H9 (cell line): ENCODE data around the gene TOR1B. TPM values are rescaled to one million over a fixed set of nuclear protein-coding genes. Genes with fewer than 3 reads are reported as not detected.

Experiments used
- DNase-seq: peaks from one replicate; pipeline ENCODE4 v3.0.0-alpha.2; 2017
- H2AFZ ChIP-seq: one replicate; pipeline ENCODE4 v1.6.1; 2013; ENCODE audit warnings: mild to moderate bottlenecking, low read length, control low read depth, moderate library complexity
- H2AK5ac ChIP-seq: 2 replicates; pipeline ENCODE4 v1.6.1; 2013; ENCODE audit warnings: low read length, control low read depth, mixed read lengths; ENCODE audit not compliant: insufficient read length
- H2BK120ac ChIP-seq: one replicate; pipeline ENCODE4 v1.6.1; 2013; ENCODE audit warnings: low read depth, mild to moderate bottlenecking, low read length, control low read depth, inconsistent platforms; ENCODE audit not compliant: poor library complexity, severe bottlenecking
- H2BK12ac ChIP-seq: 2 replicates; pipeline ENCODE4 v1.6.1; 2013; ENCODE audit warnings: low read length, control low read depth, mixed read lengths, low read depth; ENCODE audit not compliant: insufficient read length
- H2BK15ac ChIP-seq: 2 replicates; pipeline ENCODE4 v1.6.1; 2013; ENCODE audit warnings: low read depth, low read length, control low read depth
- H2BK20ac ChIP-seq: one replicate; pipeline ENCODE4 v1.6.1; 2013; ENCODE audit warnings: low read depth, mild to moderate bottlenecking, low read length, control low read depth, inconsistent platforms; ENCODE audit not compliant: poor library complexity, severe bottlenecking
- H2BK5ac ChIP-seq: 2 replicates; pipeline ENCODE4 v1.6.1; 2013; ENCODE audit warnings: low read length, control low read depth, mixed read lengths; ENCODE audit not compliant: insufficient read length
- H3K14ac ChIP-seq: 2 replicates; pipeline ENCODE4 v1.6.1; 2013; ENCODE audit warnings: low read length, control low read depth; ENCODE audit not compliant: insufficient read depth
- H3K18ac ChIP-seq: 2 replicates; pipeline ENCODE4 v1.6.1; 2013; ENCODE audit warnings: low read depth, mild to moderate bottlenecking, mixed read lengths, low read length, control low read depth; ENCODE audit not compliant: insufficient read length
- H3K23ac ChIP-seq: 2 replicates; pipeline ENCODE4 v1.6.1; 2013; ENCODE audit warnings: low read length, control low read depth, mixed read lengths, low read depth; ENCODE audit not compliant: insufficient read length
- H3K23me2 ChIP-seq: 2 replicates; pipeline ENCODE4 v1.6.1; 2013; ENCODE audit warnings: low read depth, mild to moderate bottlenecking, mixed read lengths, low read length, control low read depth; ENCODE audit not compliant: insufficient read length, poor library complexity, severe bottlenecking
- H3K27ac ChIP-seq: 2 replicates; pipeline ENCODE4 v1.5.1; 2013; ENCODE audit warnings: low read length, control low read depth, mixed read lengths, low read depth; ENCODE audit not compliant: insufficient read length
- H3K27me3 ChIP-seq: 2 replicates; pipeline ENCODE4 v1.6.1; 2013; ENCODE audit warnings: low read length, control low read depth, inconsistent platforms; ENCODE audit not compliant: insufficient read depth
- H3K4ac ChIP-seq: 2 replicates; pipeline ENCODE4 v1.6.1; 2013; ENCODE audit warnings: low read depth, mild to moderate bottlenecking, control low read depth, inconsistent platforms, low read length, moderate library complexity
- H3K4me1 ChIP-seq: 2 replicates; pipeline ENCODE4 v1.6.1; 2013; ENCODE audit warnings: low read length, control low read depth, inconsistent platforms; ENCODE audit not compliant: insufficient read depth
- H3K4me2 ChIP-seq: 2 replicates; pipeline ENCODE4 v1.6.1; 2013; ENCODE audit warnings: low read length, control low read depth, mixed read lengths; ENCODE audit not compliant: insufficient read length, insufficient read depth
- H3K56ac ChIP-seq: 2 replicates; pipeline ENCODE4 v1.6.1; 2013; ENCODE audit warnings: low read depth, mild to moderate bottlenecking, mixed read lengths, low read length, control low read depth; ENCODE audit not compliant: insufficient read length
- H3K79me1 ChIP-seq: 2 replicates; pipeline ENCODE4 v1.6.1; 2013; ENCODE audit warnings: low read depth, mild to moderate bottlenecking, moderate library complexity, low read length, control low read depth, inconsistent platforms; ENCODE audit not compliant: insufficient read depth, poor library complexity, severe bottlenecking
- H3K79me2 ChIP-seq: 2 replicates; pipeline ENCODE4 v1.6.1; 2013; ENCODE audit warnings: low read length, control low read depth, inconsistent platforms; ENCODE audit not compliant: insufficient read depth
- H3K9ac ChIP-seq: 2 replicates; pipeline ENCODE4 v1.6.1; 2013; ENCODE audit warnings: low read length, control low read depth, mixed read lengths; ENCODE audit not compliant: insufficient read length; ENCODE audit errors: extremely low read depth
- H3K9me3 ChIP-seq: one replicate; pipeline ENCODE4 v1.6.1; 2013; ENCODE audit warnings: low read depth, low read length, inconsistent platforms; ENCODE audit not compliant: control insufficient read depth
- H3T11ph ChIP-seq: one replicate; pipeline ENCODE4 v1.6.1; 2013; ENCODE audit warnings: mild to moderate bottlenecking, low read length, control low read depth, inconsistent platforms
- H4K20me1 ChIP-seq: one replicate; pipeline ENCODE4 v1.6.1; 2013; ENCODE audit not compliant: control insufficient read depth, insufficient read length, insufficient read depth
- H4K5ac ChIP-seq: 2 replicates; pipeline ENCODE4 v1.6.1; 2013; ENCODE audit warnings: low read depth, mild to moderate bottlenecking, mixed read lengths, low read length, control low read depth; ENCODE audit not compliant: insufficient read length
- H4K8ac ChIP-seq: replicated peaks from 2 replicates; pipeline ENCODE4 v1.6.1; 2013; ENCODE audit warnings: low read length, control low read depth, mixed read lengths, low read depth; ENCODE audit not compliant: insufficient read length
- H4K91ac ChIP-seq: 2 replicates; pipeline ENCODE4 v1.6.1; 2013; ENCODE audit warnings: low read depth, mild to moderate bottlenecking, moderate library complexity, mixed read lengths, low read length, control low read depth; ENCODE audit not compliant: insufficient read length
- H3K27ac Mint-ChIP-seq, 3 experiments: 2 replicates in 2 of 3; 3 replicates in 1 of 3; pipeline ENCODE4 v1.8.0; 2020 to 2021; ENCODE audit warnings: mixed read lengths in 3 of 3, mild to moderate bottlenecking in 1 of 3, moderate library complexity in 1 of 3
- H3K27me3 Mint-ChIP-seq: 2 replicates; pipeline ENCODE4 v1.8.0; 2021; ENCODE audit warnings: low read depth, mild to moderate bottlenecking, moderate library complexity, mixed read lengths
- H3K36me3 Mint-ChIP-seq, 3 experiments: 2 replicates in 2 of 3; 3 replicates in 1 of 3; pipeline ENCODE4 v1.8.0; 2020 to 2021; ENCODE audit warnings: low read depth in 3 of 3, mixed read lengths in 3 of 3; ENCODE audit not compliant: insufficient read depth in 1 of 3
- H3K4me1 Mint-ChIP-seq, 2 experiments: 2 replicates each; pipeline ENCODE4 v1.8.0; 2020; ENCODE audit warnings: mixed read lengths in 2 of 2
- H3K4me3 Mint-ChIP-seq, 2 experiments: 2 replicates in 1 of 2; 3 replicates in 1 of 2; pipeline ENCODE4 v1.8.0; 2020 to 2021; ENCODE audit warnings: mild to moderate bottlenecking in 2 of 2, mixed read lengths in 2 of 2, moderate library complexity in 1 of 2
- H3K9me3 Mint-ChIP-seq, 2 experiments: 2 replicates in 1 of 2; 3 replicates in 1 of 2; pipeline ENCODE4 v1.8.0; 2020; ENCODE audit warnings: mild to moderate bottlenecking in 2 of 2, mixed read lengths in 2 of 2, moderate library complexity in 1 of 2
- CTCF ChIP-seq: fragments of 200-600 bp; sonication (generic); conservative IDR thresholded peaks from 3 replicates; pipeline ENCODE4 v1.8.0; 2021; ENCODE audit warnings: antibody characterized with exemption, mild to moderate bottlenecking
- WGBS: extraction: QIAGEN DNeasy Blood & Tissue Kit; methylation state at CpG from one replicate; pipeline ENCODE4 v1.1.7; 2013; ENCODE audit warnings: missing lambda C conversion rate, low lambda C conversion rate, mixed read lengths; ENCODE audit not compliant: insufficient read length; ENCODE audit errors: extremely low coverage; 5-methylcytosine and 5-hydroxymethylcytosine counted together
- total RNA-seq: library from RNA; stranded (reverse); gene quantifications from 2 replicates; pipeline ENCODE4 v1.2.1, GENCODE V29; 2021

Gene TOR1B
- total RNA-seq, 1 experiment from 2014 or later: 18.1 TPM

- no peak overlapping the region for H2BK5ac ChIP-seq
- H3K23ac ChIP-seq: no peak overlapping the region
- H3K4me1 ChIP-seq: no peaks in the 10 kb centered on the region
- no peak overlapping the region for H2BK120ac ChIP-seq
- no peak overlapping the region for H2AFZ ChIP-seq
- no peak overlapping the region for H2BK12ac ChIP-seq
- H2BK20ac ChIP-seq: no peak overlapping the region
- H3K27me3 Mint-ChIP-seq: no peaks in the 10 kb centered on the region; the same call in 1 of the 2 replicates
- no peak overlapping the region for H2BK15ac ChIP-seq
- WGBS: no CpG with 5 or more reads among the region's 17 CpGs
- H4K20me1 ChIP-seq: no peaks in the 10 kb centered on the region
- TF ChIP-seq CTCF: no peak
- H3K18ac ChIP-seq: no peak overlapping the region
- H3K56ac ChIP-seq: no peak overlapping the region
- no peak overlapping the region for H3K4me2 ChIP-seq
- no peak overlapping the region for H3K4ac ChIP-seq
- no peaks in the 10 kb centered on the region for H3K79me1 ChIP-seq
- no peak overlapping the region for H3K4me3 Mint-ChIP-seq
- H2AK5ac ChIP-seq: no peak overlapping the region
- H3K23me2 ChIP-seq: no peaks in the 10 kb centered on the region
- H3K14ac ChIP-seq: no peak overlapping the region
- H3K9me3 ChIP-seq: no peaks in the 10 kb centered on the region
- H3K27ac ChIP-seq: no peak overlapping the region
- H4K91ac ChIP-seq: no peak overlapping the region
- H4K8ac ChIP-seq: no peak overlapping the region
- no peaks in the 10 kb centered on the region for H3K4me1 Mint-ChIP-seq
- no peaks in the 10 kb centered on the region for H3K27me3 ChIP-seq
- H3T11ph ChIP-seq: no peak overlapping the region
- no peak overlapping the region for H3K9ac ChIP-seq
- H3K27ac Mint-ChIP-seq: peak overlapping the region in 2 of 3 experiments; percentile 30 to 78; a peak in 4 of 7 replicates
- no peaks in the 10 kb centered on the region for H3K79me2 ChIP-seq
- no peaks in the 10 kb centered on the region for H3K9me3 Mint-ChIP-seq
- H3K36me3 Mint-ChIP-seq: peaks cover 35 to 89% (median 72%) of the 10 kb centered on the region in 3 experiments
- DNase-seq: no peak
- H4K5ac ChIP-seq: no peak overlapping the region
These were observed 11.6 kb downstream of the TOR1B start for GRCh38 chr9:129814432-129815223.
